SH-SY5Y (cell line): ENCODE results near the gene MYO6.

Experiments
- GATA2 ChIP-seq: IDR thresholded peaks from 2 replicates; pipeline ENCODE4 v1.6.1; 2011; ENCODE audit warnings: mild to moderate bottlenecking, low read depth, low read length
- GATA3 ChIP-seq: IDR thresholded peaks from 2 replicates; pipeline ENCODE4 v1.6.1; 2011; ENCODE audit warnings: low read depth, mild to moderate bottlenecking, low read length, moderate library complexity

DNA sequence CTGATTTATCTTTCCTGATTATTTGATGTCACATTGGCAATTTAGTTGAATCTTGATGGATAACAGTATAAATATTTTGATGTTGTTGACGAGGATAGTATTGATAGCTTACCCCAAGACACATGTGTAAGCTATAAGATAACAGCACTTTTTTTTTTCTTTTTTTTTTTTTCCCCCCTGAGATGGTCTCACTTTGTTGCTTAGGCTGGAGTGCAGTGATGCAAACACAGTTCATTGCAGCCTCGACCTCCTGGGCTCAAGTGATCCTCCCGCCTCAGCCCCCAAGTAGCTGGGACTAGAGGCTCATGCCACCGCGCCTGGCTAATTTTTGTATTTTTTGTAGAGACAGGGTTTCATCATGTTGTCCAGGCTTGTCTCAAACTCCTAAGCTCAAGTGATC, 21.8 kb downstream of the MYO6 start:
- no peak for TF ChIP-seq GATA3
- no peak for TF ChIP-seq GATA2
